HG03432 (cell line): ENCODE measurements around the gene MOAP1.
A peak's percentile ranks its signal among the peaks of the same experiment; 100 is the strongest.
"Not testable (repeated sequence)": the region's sequence is repeated elsewhere in the genome, so short reads cannot be mapped to it uniquely, and the experiment has no call there.

Experiments used
- ATAC-seq: cut with Tn5 transposase; IDR thresholded peaks from one replicate; pipeline ENCODE4 v1.9.1; 2021; ENCODE audit warnings: mild to moderate bottlenecking, moderate library complexity; ENCODE audit not compliant: unreplicated experiment

MOAP1 gene

DNA sequence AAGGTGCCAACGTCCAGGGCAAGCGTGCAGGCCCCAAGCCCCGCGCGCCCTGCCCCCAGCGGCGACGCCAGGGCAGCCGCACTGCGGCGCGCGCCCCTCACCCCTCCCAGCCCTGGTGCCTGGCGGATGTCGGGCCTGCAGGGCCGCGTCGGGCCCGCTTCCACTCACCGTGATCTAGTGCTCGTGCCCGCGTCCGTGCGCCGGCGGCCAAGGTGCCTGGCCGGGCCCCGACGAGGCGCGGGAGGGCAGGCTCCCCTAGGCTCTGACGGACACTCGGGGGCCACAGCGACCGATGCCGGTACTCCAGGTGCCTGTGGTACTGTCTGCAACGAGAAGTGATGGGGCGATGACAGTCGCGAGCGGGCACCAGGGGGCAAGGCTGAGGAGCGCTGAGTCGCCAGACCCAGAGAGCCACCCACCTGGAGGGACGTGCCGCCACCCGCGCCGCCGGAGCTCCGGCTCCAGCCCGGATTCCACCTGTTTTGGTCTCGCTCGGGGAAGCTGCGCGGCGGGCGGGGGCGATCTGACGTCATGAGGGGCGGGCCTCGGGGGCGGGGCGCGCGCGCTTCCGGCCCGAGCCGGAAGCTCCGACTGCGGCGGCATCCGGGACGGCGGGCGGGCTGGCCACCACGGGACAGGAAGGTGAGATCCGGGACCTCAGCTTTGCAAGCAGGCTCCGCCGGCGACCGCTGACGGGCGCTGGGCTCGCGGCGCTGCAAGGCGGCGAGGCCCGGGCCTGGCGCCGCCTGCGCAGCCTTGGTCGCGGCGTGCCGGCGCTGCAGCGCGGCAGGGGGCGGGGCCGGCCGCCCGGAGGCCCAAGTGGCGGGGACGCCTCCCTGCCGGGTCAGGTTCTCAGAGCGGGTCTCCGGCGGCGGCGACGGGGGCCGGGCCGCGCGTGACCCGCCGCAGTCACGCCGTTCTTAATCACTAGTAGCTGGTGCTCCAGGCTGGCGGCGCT lies at the start of gene MOAP1, which contains the start of gene LYSET:
Gene MOAP1, minus strand, starts transcription at position 507 of the 958 bp plus-strand sequence. CDS start 655 bp downstream, outside the sequence.
Gene LYSET, plus strand, starts transcription at position 927 of the 958 bp plus-strand sequence. CDS start 89 bp downstream, outside the sequence.
- peak; percentile 87 for ATAC-seq

GRCh38 chr14:93233078-93233477 lies 48.4 kb upstream of the MOAP1 start:
- not testable (repeated sequence) for ATAC-seq

DNA sequence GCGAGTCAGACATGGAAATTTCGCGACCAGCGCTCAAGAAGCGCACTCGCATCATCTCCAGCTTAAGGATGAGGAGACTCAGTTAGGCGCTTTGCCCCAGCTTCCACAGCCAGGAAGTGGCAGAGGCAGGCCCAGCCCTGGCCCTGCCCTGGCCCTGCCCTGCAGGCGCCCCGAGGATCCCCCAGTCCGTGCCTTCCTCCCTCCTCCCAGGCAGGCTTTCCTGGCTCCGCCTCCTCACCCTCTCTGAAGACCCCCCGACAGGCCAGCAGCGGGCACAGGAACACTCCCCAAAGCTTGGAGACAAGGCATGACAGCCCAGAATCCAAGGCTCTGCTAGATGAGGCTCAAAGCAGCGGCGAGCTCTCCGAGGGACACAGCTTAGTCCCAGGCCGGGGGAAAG lies 47.5 kb upstream of the MOAP1 start:
- ATAC-seq = no peak

- no peak for ATAC-seq
Measured at GRCh38 chr14:93231129-93231979, 46.7 kb upstream of the MOAP1 start.

GRCh38 chr14:93230539-93230938 lies 45.8 kb upstream of the MOAP1 start:
- ATAC-seq = no peak

DNA sequence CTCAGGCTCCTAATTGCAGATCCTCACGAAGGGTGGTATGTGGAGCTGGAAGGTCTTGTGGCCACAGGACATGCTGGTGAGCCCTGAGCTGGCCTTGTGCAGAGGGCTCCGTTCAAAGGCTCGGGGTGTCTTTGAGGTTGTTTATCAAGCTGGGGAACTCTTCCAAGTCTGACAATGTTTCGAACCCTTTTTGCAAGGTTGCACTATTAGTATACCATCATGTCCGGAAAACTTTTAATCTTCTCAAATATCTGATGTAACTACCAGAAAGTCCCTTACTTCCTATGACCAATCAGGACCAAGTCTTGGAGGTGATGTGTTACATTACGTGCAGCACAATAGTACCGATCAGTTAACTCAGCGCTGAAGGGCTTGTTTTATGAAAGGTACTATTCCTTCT lies 43.9 kb upstream of the MOAP1 start:
- ATAC-seq = no peak

DNA sequence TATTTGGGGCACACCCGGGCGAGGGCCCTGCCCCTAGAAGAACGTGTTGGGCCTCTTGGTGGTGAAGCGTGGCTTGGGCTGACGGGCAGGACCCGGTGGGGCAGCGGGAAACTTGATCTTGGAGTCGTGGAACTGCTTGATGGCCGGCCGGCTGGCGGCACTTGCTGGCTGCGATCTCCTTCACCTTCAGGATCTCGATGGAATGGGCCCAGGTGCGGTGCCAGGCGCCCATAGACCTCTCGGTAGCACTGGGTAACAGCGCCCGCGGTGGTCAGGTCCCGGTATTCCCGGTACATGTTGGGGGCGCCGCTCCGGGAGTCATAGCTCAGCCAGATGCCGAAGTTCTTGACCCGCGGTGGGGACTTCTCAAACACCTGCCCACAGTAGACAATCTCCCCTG lies 38.9 kb upstream of the MOAP1 start:
- no peak for ATAC-seq

DNA sequence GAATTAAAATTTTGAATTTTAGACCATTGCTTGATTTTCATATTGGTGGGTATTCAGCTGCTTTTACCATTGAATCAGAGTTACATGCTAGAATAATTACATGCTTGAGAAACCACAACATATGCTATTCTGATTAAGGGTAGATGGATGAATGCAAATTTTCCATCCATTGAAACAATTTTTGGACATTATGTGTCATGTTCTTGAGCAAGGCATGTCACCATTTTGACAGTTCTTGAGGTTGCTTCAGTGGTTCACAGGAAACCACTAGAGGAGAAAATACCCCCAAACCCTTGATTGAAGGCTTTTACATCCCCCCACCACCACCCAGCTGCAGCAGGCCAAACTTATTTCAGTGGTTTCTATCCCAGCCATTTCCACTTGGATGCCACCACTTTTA lies 35.8 kb upstream of the MOAP1 start:
- ATAC-seq = no peak

GRCh38 chr14:93219103-93219726 lies 34.5 kb upstream of the MOAP1 start:
- no peak for ATAC-seq

DNA sequence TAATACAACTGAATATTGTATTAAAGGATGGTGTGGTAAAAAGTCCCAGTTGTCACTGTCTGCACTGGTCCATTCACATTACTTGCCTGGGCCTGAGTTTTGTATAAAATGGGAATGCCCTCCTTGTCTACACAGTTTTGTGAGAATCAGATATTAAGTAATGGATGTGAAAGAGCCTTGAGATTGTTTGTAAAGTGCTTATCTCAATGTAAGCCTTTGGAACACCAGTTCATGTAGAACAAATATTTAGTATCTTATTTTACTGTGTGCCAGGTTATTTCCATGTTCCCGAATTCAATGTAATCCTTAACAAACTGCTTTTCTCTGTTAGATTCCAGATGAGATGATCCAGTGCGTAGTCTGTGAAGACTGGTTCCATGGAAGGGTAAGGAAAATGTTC lies 29.9 kb upstream of the MOAP1 start:
- no peak for ATAC-seq

DNA sequence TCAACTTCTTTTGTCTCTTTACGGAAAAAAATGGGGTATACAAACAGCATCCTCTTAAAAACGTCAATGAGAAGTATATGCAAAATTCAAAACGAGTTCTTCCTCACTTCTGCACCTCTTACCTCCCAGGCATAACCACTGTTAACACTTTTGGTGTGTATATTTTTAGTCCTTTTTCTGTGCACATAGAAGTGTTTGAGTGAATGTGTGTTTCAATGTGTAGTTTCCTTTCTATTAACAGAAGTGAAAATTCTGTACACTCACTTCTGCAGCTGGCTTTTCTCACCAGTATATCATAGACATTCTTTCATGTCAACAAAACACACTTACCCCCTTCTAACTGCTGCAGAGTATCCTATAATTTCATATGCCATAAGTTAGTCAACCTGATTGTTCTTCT lies 27.7 kb upstream of the MOAP1 start:
- ATAC-seq = peak; percentile 66

DNA sequence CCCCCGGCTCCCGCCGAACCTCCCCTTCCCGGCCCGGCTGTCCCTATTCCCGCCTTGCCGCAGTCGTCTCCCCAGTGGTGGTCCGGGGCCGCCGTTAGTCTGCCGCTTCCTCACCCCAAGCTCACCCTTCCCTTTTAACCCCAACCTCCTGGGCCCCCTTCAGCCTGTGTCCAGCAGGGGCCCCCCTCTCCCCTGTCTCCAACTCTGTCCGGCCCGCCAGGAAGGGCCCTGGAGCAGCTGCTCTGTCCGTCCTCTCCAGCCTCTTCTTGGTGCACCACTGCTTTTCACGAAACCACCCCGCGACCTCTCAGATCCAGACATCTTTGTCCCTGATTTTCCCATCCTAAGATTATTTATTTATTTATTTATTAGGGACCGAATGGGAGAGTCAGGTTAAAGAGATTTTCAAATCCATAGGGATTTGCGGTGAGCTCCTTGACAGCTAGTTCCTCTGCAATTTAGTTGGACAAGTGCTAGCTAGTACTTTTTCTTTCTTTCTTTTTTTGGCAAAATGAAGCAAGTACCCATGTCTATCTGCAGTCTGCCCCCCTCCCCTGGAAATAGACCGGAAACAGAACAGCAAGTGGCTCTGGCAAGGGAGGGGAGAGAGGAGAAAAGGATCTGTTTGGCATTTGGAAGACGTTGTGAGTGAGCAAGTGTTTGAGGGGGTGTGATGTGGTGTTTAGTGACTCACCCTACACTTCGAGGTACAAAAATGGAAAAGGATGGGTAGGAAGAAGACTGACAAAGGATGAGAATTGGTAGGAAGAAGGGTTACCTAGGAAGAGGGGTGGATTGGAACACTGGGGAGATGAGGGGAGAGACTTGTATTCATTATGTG lies 23.0 kb upstream of the MOAP1 start:
- peak; percentile 49 for ATAC-seq

DNA sequence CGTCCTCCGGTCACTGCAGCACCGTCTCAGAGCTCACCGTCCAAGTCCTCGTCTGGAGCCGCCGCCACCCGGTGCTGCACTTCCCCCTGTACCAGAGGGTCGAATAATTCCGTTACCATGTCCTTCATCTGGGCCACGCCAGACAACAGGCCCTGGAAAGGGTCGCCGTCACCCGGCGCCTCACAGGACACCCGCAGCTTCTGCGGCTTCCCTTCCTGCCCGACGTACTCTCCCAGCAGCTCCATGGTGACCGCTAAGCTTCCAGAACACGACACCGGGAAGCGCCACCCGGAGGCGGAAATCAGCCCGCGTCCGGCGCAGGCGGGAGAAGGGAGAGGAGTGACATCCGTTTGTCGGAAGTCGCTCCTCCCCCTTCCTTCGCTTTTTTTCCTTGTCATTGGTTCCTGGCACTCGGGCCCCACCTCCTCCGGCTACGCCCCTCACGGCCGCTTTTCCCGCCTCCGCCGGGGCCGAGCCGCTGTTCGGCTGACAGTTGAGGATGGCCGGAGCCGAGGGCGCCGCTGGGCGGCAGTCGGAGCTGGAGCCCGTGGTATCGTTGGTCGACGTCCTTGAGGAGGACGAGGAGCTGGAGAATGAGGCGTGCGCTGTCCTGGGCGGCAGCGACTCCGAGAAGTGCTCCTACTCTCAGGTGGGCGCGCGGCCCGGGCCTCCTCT lies 22.2 kb upstream of the MOAP1 start, which contains the start of the genes GON7 and UBR7:
Gene GON7, minus strand, starts transcription at position 273 of the 675 bp plus-strand sequence. Its CDS starts 28 bp downstream, at position 245.
Gene UBR7, plus strand, starts transcription at position 464 of the 675 bp plus-strand sequence. Its CDS starts 36 bp downstream, at position 500.
- ATAC-seq = peak; percentile 87

DNA sequence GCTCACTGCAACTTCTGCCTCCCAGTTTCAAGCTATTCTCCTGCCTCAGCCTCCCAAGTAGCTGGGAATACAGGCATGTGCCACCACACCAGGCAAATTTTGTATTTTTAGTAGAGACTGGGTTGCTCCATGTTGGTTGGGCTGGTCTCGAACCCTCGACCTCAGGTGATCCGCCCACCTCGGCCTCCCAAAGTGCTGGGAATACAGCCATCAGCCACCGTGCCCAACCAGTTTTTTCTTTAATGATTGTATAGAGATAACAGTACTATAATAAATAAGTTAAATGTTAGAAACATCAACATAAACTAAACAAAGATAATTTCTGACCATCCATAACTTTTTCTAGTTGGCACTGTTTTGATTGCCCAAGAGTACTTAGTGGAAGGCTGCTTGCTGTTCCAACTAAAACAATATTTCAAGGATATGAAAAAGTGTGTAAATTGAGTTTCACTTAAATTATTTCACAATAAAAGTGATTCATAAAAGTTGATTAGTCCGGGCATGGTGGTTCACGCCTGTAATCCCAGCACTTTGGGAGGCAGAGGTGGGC lies 16.5 kb upstream of the MOAP1 start:
- no peak for ATAC-seq

GRCh38 chr14:93200553-93200952 lies 15.9 kb upstream of the MOAP1 start:
- no peak for ATAC-seq

DNA sequence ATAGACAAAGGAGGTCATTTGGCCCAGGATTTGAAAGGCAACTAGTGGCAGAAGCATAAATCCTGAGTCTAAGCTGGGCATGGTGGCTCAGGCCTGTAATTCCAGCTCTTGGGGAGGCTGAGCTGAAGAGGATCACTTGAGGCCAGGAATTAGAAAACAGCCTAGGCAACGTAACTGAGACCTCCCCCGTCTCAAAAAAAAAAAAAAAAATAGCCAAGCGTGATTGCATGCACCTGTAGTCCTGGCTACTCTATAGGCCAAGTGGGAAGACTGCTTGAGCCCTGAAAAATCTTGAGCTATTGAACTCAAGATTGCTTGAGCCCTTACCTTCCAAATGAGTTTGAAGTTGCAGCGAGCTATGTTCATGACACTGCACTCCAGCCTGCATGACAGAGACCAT lies 14.3 kb upstream of the MOAP1 start:
- ATAC-seq = no peak

- no peak for ATAC-seq
Measured at GRCh38 chr14:93195316-93195999, 10.8 kb upstream of the MOAP1 start.

GRCh38 chr14:93186956-93187355 lies 2.3 kb upstream of the MOAP1 start:
- no peak for ATAC-seq
